HL-60 (cell line): ENCODE measurements around the gene MYOM1.

Experiments
- CTCF ChIP-seq: IDR thresholded peaks from one replicate; pipeline ENCODE4 v1.5.1; 2011; ENCODE audit warnings: low read length, control low read depth, inconsistent platforms; ENCODE audit not compliant: insufficient read depth
- GABPA ChIP-seq: IDR thresholded peaks from 2 replicates; pipeline ENCODE4 v1.6.1; 2012; ENCODE audit warnings: low read depth
- POLR2AphosphoS5 ChIP-seq: IDR thresholded peaks from 2 replicates; pipeline ENCODE4 v1.6.1; 2012; ENCODE audit warnings: low read depth
- REST ChIP-seq: IDR thresholded peaks from 2 replicates; pipeline ENCODE4 v1.6.1; 2012; ENCODE audit warnings: low read depth; ENCODE audit not compliant: insufficient replicate concordance

DNA sequence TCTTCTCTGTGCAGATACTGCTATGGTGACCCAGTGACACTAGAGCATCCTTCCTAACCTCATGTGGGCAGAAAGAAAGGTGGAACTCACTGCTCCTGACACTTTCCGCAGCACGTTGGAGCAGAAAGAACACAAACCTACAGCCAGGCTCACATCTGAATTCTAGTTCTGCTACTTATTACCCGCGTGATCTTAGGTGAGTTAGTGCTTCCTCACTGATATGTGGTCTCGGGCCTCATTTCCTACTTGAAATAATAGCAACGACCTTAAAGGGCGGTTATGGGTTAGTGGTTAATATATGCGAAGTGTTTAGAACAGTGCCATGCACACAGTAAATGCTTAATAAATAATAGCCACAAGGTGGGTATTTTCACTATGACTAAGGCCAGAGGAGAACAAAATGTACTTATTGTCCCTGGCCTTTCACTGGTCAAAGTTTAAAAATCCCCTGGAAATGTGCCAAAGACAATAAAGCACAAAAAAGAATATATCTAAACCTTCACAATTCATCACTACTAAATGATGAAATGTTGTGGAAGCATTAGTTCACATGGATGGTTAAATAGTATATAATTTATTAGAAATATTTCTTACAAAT lies 66.6 kb downstream of the MYOM1 start:
- TF ChIP-seq CTCF (no peak), POLR2AphosphoS5 (no peak), GABPA (no peak), REST (no peak)
